NB4 (cell line): ENCODE results near the gene TRIM28.

Experiments
- CTCF ChIP-seq: IDR thresholded peaks from one replicate; pipeline ENCODE4 v1.5.1; 2012; ENCODE audit warnings: low read depth, low read length
- POLR2A ChIP-seq: IDR thresholded peaks from 2 replicates; pipeline ENCODE4 v1.6.1; 2011; ENCODE audit warnings: mild to moderate bottlenecking; ENCODE audit not compliant: insufficient read length; ENCODE audit errors: extremely low read depth

GRCh38 chr19:58514564-58515022 lies 29.3 kb upstream of the TRIM28 start:
- no peak for TF ChIP-seq CTCF
- TF ChIP-seq POLR2A = no peak
